Stomach (tissue), 9 donors: ENCODE measurements around the gene SLC39A13. TPM values are rescaled to one million over a fixed set of nuclear protein-coding genes. Genes with fewer than 3 reads are reported as not detected.

Experiments used
- DNase-seq, 2 donors: peaks; one replicate each; pipeline versions ENCODE4 v3.0.0 to v3.0.0-alpha.2; 2013 to 2019
- H3K27ac ChIP-seq, 5 donors: fragments of 200-600 bp in 4 of 5; sonication (generic) in 4 of 5; one replicate each; pipeline ENCODE4 v1.5.1; 2013 to 2019; ENCODE audit warnings: mild to moderate bottlenecking in 1 of 5, moderate library complexity in 1 of 5
- H3K27me3 ChIP-seq, 3 donors: fragments of 200-600 bp; sonication (generic); one replicate each; pipeline ENCODE4 v1.5.1; 2017 to 2019; ENCODE audit warnings: mixed run types in 1 of 3
- H3K36me3 ChIP-seq, 4 donors: fragments of 200-600 bp; sonication (generic); 1 replicate in 3 of 4; 2 replicates in 1 of 4; pipeline ENCODE4 v1.5.1; 2016 to 2019
- H3K4me1 ChIP-seq, 4 donors: fragments of 200-600 bp; sonication (generic); one replicate each; pipeline ENCODE4 v1.5.1; 2016 to 2019
- H3K4me3 ChIP-seq, 4 donors: fragments of 200-600 bp; sonication (generic) in 3 of 4; one replicate each; pipeline ENCODE4 v1.5.1; 2016 to 2019; ENCODE audit warnings: mild to moderate bottlenecking in 1 of 4
- H3K9me3 ChIP-seq, 4 donors: fragments of 200-600 bp; sonication (generic); one replicate each; pipeline ENCODE4 v1.5.1; 2016 to 2019
- EP300 ChIP-seq: sonication (generic); formaldehyde crosslinking; IDR thresholded peaks from one replicate; pipeline ENCODE4 v1.6.1; 2017; ENCODE audit warnings: antibody characterized with exemption
- POLR2A ChIP-seq, 4 donors: fragments of 450-650 bp; IDR thresholded peaks; one replicate each; pipeline ENCODE4 v1.6.1; 2016; ENCODE audit warnings: antibody characterized with exemption in 4 of 4, control low read depth in 2 of 4, mild to moderate bottlenecking in 1 of 4, moderate library complexity in 1 of 4
- POLR2AphosphoS5 ChIP-seq, 3 donors: sonication (generic); formaldehyde crosslinking; IDR thresholded peaks; one replicate each; pipeline ENCODE4 v1.6.1; 2016; ENCODE audit warnings: antibody characterized with exemption in 3 of 3
- WGBS, 5 donors: extraction: QIAGEN DNeasy Blood & Tissue Kit in 3 of 5; methylation state at CpG; one replicate each; pipeline versions ENCODE4 v1.1.5 to v1.1.7; 2013 to 2018; 5-methylcytosine and 5-hydroxymethylcytosine counted together
- intact Hi-C: fragments of 100-400 bp; cut with DNase I; formaldehyde crosslinking; loops from one replicate; pipeline ENCODE4 v1.15.1; 2023; ENCODE audit warnings: low total_unique reads
- polyA plus RNA-seq, 3 donors: library from polyadenylated mRNA; stranded (reverse); fragments of 200-250 nt; gene quantifications; one replicate each; pipeline ENCODE4 v1.2.3, GENCODE V29; 2013
- total RNA-seq, 5 donors: library from RNA; depleted of rRNA; stranded (reverse); fragments of >200 nt; gene quantifications; one replicate each; pipeline versions ENCODE4 v1.1.0 to v1.2.3, GENCODE V29; 2014 to 2016
- TF ChIP-seq, protein P1 (sequence below), 7 experiments: fragments of 450-650 bp in 4 of 7; fragments of 200-600 bp in 3 of 7; sonication (generic) in 3 of 7; IDR thresholded peaks; one replicate each; pipeline ENCODE4 v1.5.1; 2016 to 2019; ENCODE audit warnings: antibody characterized with exemption in 7 of 7, control low read depth in 2 of 7, mild to moderate bottlenecking in 1 of 7
- donor health status: healthy with polysubstance abuse.
- donor health status: Bipolar disorder and iron deficiency.
- donor health status: healthy.

Gene SLC39A13
- total and polyA plus RNA-seq, 8 donors: 7.0 to 158 (median 25.9) TPM

DNA sequence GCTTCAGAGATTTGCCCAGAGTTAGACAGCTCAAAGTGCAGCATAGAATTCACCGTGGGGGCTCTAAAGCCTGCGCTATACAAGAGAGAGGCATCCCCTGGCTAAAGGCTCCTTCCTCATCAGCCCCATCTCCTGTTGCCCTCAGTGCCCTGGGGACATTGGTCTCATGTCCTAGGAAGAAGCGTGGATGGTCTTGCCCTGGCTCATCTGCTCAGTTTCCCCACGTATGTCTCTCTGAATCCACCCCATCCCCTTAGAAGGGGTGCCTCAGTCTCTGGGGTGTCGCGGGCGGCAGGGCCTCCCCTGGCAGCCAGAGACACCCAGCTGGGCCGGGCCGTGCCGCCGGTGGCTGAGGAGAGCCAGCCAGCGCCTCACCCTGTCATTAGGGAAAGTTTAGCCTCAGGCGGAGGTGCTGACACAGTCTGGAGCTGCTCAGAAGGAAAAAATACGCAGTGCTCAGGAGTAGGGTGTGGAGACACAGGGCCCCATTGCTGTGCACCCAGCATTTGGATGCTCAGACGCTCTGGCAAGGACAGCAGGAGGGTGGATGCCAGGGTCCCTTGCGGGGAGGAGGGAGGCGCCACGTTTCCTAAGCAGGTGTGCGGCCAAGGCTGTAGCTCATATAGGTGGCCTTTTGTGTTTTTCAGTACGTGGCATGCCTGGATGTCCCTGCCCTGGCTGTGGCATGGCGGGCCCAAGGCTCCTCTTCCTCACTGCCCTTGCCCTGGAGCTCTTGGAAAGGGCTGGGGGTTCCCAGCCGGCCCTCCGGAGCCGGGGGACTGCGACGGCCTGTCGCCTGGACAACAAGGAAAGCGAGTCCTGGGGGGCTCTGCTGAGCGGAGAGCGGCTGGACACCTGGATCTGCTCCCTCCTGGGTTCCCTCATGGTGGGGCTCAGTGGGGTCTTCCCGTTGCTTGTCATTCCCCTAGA lies 1.3 kb downstream of the SLC39A13 start:
- Histone ChIP-seq H3K27me3 (no peaks in the 10 kb centered on the region), H3K27ac (peak overlapping the region; percentile 93 to 97 (median 93)), H3K9me3 (no peaks in the 10 kb centered on the region), H3K4me1 (peaks cover 27 to 65% (median 47%) of the 10 kb centered on the region in 4 donors), H3K4me3 (peak overlapping the region; percentile 74 to 85 (median 77)), H3K36me3 (peaks cover 11 to 46% (median 44%) of the 10 kb centered on the region in 4 donors)
- no peak for TF ChIP-seq POLR2A (IDR thresholded peaks at IDR 0.05)
- no peak for TF ChIP-seq POLR2AphosphoS5 (IDR thresholded peaks at IDR 0.05)
- TF ChIP-seq EP300: no peak
- 58 to 80% (median 73%) methylated on average over 21 to 31 of the region's 31 CpGs for WGBS, 5 donors
- DNase-seq: peak in 1 of 2 donors; percentile 18
- intact Hi-C loops: no loop called here

DNA sequence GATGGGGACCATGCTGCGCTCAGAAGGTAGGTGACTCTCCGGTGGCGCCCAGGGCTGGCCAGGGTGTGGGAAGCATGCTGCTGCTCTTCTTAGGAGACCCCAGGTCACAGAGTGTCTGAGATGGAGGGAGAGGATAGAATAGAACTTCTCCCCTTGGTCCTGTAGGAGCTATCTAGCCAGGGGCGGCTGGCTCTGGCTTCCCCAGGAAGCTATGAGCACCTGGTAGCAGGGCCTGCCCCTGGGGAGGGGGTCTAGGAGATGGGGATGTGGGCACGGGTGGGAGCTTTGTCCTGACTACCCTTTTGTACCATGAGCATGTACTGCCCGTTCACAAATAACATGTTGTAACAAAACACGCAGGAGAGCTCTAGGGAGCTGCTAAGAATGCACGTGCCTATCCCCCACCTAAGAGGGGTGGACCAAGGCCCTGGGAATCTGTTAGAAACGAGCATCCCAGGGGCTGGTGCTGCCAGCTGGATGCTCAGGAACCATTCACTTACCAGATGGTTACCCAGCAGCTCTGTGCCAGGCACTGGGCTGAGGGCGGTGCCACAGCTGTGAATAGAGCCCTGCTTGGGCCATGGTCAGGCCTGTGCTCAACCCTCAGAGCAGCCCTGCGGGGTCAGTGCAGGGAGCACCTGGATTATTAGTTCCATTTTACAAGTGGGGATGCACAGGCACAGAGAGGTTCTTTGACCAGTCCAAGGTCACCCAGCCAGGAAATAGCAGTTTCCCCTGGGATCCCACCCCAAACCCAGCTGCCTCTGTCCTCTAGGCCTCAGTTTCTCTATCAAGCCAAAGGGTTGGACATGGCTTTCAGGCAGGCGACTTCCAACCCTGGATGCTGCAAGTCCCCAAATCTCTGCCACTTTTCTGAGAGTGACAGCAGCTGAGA lies 2.2 kb downstream of the SLC39A13 start:
- TF ChIP-seq POLR2A (IDR thresholded peaks at IDR 0.05) (no peak), POLR2AphosphoS5 (IDR thresholded peaks at IDR 0.05) (no peak), EP300 (no peak)
- TF ChIP-seq, protein P1, sequence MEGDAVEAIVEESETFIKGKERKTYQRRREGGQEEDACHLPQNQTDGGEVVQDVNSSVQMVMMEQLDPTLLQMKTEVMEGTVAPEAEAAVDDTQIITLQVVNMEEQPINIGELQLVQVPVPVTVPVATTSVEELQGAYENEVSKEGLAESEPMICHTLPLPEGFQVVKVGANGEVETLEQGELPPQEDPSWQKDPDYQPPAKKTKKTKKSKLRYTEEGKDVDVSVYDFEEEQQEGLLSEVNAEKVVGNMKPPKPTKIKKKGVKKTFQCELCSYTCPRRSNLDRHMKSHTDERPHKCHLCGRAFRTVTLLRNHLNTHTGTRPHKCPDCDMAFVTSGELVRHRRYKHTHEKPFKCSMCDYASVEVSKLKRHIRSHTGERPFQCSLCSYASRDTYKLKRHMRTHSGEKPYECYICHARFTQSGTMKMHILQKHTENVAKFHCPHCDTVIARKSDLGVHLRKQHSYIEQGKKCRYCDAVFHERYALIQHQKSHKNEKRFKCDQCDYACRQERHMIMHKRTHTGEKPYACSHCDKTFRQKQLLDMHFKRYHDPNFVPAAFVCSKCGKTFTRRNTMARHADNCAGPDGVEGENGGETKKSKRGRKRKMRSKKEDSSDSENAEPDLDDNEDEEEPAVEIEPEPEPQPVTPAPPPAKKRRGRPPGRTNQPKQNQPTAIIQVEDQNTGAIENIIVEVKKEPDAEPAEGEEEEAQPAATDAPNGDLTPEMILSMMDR (IDR thresholded peaks at IDR 0.05): no peak
- H3K4me3 ChIP-seq: peak overlapping the region in 3 of 4 donors; percentile 75 to 85 (median 79)
- 78 to 86% (median 83%) methylated on average over 9 to 12 of the region's 12 CpGs for WGBS, 5 donors
- H3K9me3 ChIP-seq: no peaks in the 10 kb centered on the region
- peak overlapping the region in 4 of 5 donors; percentile 93 to 97 (median 94) for H3K27ac ChIP-seq
- no peaks in the 10 kb centered on the region for H3K27me3 ChIP-seq
- peak in 1 of 2 donors; percentile 4 for DNase-seq
- H3K36me3 ChIP-seq: peaks cover 18 to 56% (median 53%) of the 10 kb centered on the region in 4 donors
- intact Hi-C loops: no loop called here
- H3K4me1 ChIP-seq: peaks cover 33 to 75% (median 55%) of the 10 kb centered on the region in 4 donors

DNA sequence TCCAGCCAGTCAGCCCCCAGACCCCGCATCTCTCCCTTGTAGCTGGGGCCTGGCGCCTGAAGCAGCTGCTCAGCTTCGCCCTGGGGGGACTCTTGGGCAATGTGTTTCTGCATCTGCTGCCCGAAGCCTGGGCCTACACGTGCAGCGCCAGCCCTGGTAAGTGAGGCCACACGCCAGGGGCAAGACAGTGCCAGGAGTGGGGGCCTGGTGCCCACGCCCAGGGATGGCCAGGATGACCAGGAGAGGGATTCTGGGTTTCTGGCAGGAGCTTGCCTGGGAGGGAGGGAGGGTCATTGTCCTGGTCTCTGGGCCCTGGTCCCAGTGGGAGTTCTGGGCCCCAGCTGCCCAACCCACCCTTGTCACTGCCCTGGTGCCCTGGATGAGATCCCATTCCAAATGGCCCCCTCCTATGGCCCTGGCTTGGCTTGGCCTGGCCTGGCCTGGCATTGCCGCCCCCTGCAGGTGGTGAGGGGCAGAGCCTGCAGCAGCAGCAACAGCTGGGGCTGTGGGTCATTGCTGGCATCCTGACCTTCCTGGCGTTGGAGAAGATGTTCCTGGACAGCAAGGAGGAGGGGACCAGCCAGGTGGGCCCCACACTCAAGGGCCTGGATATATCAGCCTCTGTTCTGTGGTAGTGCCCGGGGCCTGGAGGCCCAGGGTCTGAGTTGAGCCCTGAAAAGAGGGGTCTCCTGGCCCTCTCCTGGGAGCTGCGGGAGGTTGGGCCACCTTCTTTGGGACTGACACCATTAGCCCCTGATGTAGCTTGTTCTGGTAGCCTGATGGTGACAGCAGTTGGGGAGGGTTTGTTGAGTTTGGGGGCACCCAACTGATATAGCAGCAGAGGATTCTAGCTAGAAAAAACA lies 3.7 kb downstream of the SLC39A13 start:
- intact Hi-C loops: no loop called here
- no peaks in the 10 kb centered on the region for H3K9me3 ChIP-seq
- H3K27ac ChIP-seq: peak overlapping the region in 3 of 5 donors; percentile 14 to 96 (median 49)
- H3K27me3 ChIP-seq: no peaks in the 10 kb centered on the region
- TF ChIP-seq POLR2A (IDR thresholded peaks at IDR 0.05) (no peak), EP300 (no peak), POLR2AphosphoS5 (IDR thresholded peaks at IDR 0.05) (no peak)
- TF ChIP-seq, protein P1 (IDR thresholded peaks at IDR 0.05): peak in 5 of 7 experiments; percentile 40 to 77 (median 66)
- 71 to 92% (median 80%) methylated on average over 2 to 12 of the region's 12 CpGs for WGBS, 5 donors
- H3K4me3 ChIP-seq: no peak overlapping the region
- DNase-seq: peak; percentile 54 to 71
- peaks cover 44 to 82% (median 63%) of the 10 kb centered on the region in 4 donors for H3K4me1 ChIP-seq
- H3K36me3 ChIP-seq: peaks cover 19 to 63% (median 59%) of the 10 kb centered on the region in 4 donors

DNA sequence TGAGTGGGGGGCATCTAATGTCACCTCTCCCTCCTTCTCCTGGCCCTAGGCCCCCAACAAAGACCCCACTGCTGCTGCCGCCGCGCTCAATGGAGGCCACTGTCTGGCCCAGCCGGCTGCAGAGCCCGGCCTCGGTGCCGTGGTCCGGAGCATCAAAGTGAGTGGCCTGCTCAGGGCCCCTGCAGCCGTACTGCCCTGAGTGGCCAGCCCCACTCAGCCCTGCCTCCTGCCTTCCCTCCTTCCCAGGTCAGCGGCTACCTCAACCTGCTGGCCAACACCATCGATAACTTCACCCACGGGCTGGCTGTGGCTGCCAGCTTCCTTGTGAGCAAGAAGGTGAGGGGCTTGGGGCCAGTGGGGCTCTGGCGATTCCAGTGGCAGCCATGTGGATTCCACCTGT lies 5.0 kb downstream of the SLC39A13 start:
- peaks cover 38 to 79% (median 59%) of the 10 kb centered on the region in 4 donors for H3K4me1 ChIP-seq

More for the DNA sequence above, 5.0 kb downstream of the SLC39A13 start:
- H3K36me3 ChIP-seq: peaks cover 31 to 75% (median 71%) of the 10 kb centered on the region in 4 donors
- 86 to 95% (median 93%) methylated on average over 12 to 13 of the region's 13 CpGs for WGBS, 5 donors
- intact Hi-C loops: no loop called here
- DNase-seq: peak in 1 of 2 donors; percentile 4
- H3K27ac ChIP-seq: peak overlapping the region in 4 of 5 donors; percentile 5 to 90 (median 88)
- no peaks in the 10 kb centered on the region for H3K27me3 ChIP-seq
- H3K4me3 ChIP-seq: no peak overlapping the region
- TF ChIP-seq, protein P1 (IDR thresholded peaks at IDR 0.05): no peak
- no peak for TF ChIP-seq POLR2AphosphoS5 (IDR thresholded peaks at IDR 0.05)
- TF ChIP-seq EP300: no peak
- TF ChIP-seq POLR2A (IDR thresholded peaks at IDR 0.05): no peak
- no peaks in the 10 kb centered on the region for H3K9me3 ChIP-seq
